T-helper 1 cell treated with Interleukin-12 subunit alpha and Interleukin-12 subunit beta and Interleukin-4 antibody, amounts not matched to agents 30 μg/mL and 1 μg/mL, for 36 hours (primary cell): ENCODE data around the gene GARIN6.
"Not testable (repeated sequence)": the region's sequence is repeated elsewhere in the genome, so short reads cannot be mapped to it uniquely, and the experiment has no call there.

Experiments used
- H3K27ac Mint-ChIP-seq: one replicate; pipeline ENCODE4 v1.8.0; 2021; ENCODE audit warnings: mild to moderate bottlenecking, mixed read lengths
- H3K27me3 Mint-ChIP-seq: one replicate; pipeline ENCODE4 v1.8.0; 2021; ENCODE audit warnings: low read depth, mixed read lengths
- H3K36me3 Mint-ChIP-seq: one replicate; pipeline ENCODE4 v1.8.0; 2021; ENCODE audit warnings: low read depth, mixed read lengths
- H3K4me1 Mint-ChIP-seq: one replicate; pipeline ENCODE4 v1.8.0; 2021; ENCODE audit warnings: low read depth, mixed read lengths
- H3K4me3 Mint-ChIP-seq: one replicate; pipeline ENCODE4 v1.8.0; 2021; ENCODE audit warnings: mild to moderate bottlenecking, moderate library complexity, mixed read lengths
- H3K9me3 Mint-ChIP-seq: one replicate; pipeline ENCODE4 v1.8.0; 2021; ENCODE audit warnings: mixed read lengths

GARIN6 gene

DNA sequence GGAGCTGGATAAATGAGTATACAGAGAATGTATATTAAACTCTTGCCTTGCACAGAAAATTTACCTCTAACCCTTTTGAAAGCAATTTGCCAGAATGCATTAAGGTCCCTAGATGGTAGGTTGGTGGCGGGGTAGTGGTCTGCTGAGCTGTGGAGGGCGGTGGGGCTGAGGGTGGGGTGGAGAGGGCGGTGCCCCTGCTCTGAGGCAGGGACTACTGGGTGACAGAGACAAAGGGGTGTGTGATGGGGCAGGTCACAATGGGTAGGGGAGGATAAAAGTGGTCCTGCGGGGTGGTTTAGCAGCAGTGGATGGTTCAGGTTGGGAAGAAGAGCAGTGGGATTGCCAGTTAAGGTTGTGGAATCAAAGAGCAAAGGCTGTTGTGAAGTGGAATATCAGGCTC lies at the start of gene GARIN6:
GARIN6 (plus strand) TSS at position 301 of the 400 bp plus-strand sequence. CDS start 422 bp downstream, outside the sequence.
- no peaks in the 10 kb centered on the region for H3K36me3 Mint-ChIP-seq
- H3K9me3 Mint-ChIP-seq: no peaks in the 10 kb centered on the region
- H3K27me3 Mint-ChIP-seq: no peaks in the 10 kb centered on the region
- H3K4me1 Mint-ChIP-seq: no peaks in the 10 kb centered on the region
- no peak within 1 kb of the TSS for H3K27ac Mint-ChIP-seq
- no peak within 1 kb of the TSS for H3K4me3 Mint-ChIP-seq

DNA sequence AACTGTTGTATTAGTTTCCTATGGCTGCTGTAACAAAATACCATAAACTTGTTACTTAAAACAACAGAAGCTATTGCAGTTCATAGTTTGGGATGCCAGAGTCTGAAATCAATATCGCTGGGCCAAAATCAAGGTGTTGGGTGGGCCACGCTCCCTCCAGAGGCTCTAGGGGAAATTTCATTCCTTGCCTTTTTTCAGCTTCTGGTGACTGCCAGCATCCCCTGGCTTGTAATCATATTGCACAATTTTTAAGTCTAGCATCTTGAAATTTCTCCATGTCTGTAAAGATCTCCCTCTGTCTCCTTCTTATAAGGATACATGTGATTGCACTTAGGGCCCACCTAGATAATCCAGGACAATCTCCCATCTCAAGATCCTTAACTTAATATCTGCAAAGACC lies 48.8 kb upstream of the GARIN6 start:
- Mint-ChIP-seq H3K9me3 (no peaks in the 10 kb centered on the region), H3K36me3 (no peaks in the 10 kb centered on the region), H3K27ac (no peak overlapping the region), H3K4me1 (no peaks in the 10 kb centered on the region), H3K4me3 (no peak overlapping the region), H3K27me3 (no peaks in the 10 kb centered on the region)

GRCh38 chr12:99600388-99600787 lies 47.2 kb upstream of the GARIN6 start:
- Mint-ChIP-seq H3K9me3 (no peaks in the 10 kb centered on the region), H3K4me3 (no peak overlapping the region), H3K36me3 (no peaks in the 10 kb centered on the region), H3K4me1 (no peaks in the 10 kb centered on the region), H3K27ac (no peak overlapping the region), H3K27me3 (no peaks in the 10 kb centered on the region)

DNA sequence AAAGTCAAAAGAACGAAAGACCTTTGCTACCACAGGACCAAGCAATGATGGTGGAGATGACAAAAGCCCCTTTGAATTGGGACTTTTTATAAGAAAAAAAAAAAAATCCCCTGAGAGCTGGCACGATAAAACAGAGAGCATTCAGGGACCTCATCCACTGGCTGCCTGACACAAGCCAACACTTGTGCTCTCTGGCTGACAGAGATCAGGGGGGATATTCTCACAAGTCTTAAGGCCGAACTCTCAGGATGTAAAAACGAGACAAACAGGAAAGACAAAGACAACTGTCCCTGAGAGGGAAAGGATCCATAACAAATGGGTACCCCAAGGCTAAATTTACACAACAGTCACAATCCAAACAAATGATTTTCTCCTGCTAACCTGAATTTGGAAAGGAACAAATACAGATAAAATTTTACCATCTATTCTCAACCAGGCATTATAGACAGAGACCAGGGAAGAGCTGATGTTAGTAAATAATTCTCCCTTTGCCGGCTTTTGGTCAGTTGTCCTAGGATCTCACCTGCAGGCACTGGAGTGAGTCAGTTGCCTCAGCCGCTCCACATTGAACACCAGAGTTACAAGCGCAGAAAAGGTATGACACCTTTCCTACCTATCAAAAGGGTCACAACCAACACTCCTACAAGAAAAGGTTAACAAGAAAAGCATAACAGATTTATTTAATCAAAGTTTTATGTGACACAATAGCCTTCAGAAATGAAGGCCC lies 37.9 kb upstream of the GARIN6 start:
- Mint-ChIP-seq H3K9me3 (no peaks in the 10 kb centered on the region), H3K27ac (no peak overlapping the region), H3K36me3 (no peaks in the 10 kb centered on the region), H3K27me3 (no peaks in the 10 kb centered on the region), H3K4me1 (no peaks in the 10 kb centered on the region), H3K4me3 (no peak overlapping the region)

GRCh38 chr12:99611117-99611516 lies 36.4 kb upstream of the GARIN6 start:
- Mint-ChIP-seq H3K4me1 (no peaks in the 10 kb centered on the region), H3K9me3 (no peaks in the 10 kb centered on the region), H3K4me3 (no peak overlapping the region), H3K36me3 (no peaks in the 10 kb centered on the region), H3K27me3 (no peaks in the 10 kb centered on the region), H3K27ac (no peak overlapping the region)

GRCh38 chr12:99611599-99611998 lies 36.0 kb upstream of the GARIN6 start:
- H3K27me3 Mint-ChIP-seq: no peaks in the 10 kb centered on the region

DNA sequence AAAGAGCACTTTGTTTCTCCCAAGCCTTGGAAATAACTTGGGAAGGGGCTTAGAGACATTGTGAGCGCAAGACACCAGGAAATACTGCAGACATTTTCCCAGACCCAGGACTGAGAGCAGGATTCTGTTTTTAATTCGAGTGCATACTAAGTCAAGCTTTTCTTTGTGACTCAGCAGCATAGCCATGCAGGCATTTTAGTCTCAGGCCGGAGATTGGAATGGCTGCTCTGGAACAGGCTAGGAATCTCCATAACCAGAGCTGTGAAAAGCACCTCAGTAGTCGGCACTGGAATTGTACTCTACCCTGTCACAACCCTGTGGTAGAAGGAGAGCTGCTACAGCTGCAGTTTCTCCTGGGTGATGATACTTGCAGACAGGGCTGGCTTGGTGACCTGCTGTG lies 28.9 kb upstream of the GARIN6 start:
- Mint-ChIP-seq H3K27ac (no peak overlapping the region), H3K4me1 (no peaks in the 10 kb centered on the region), H3K9me3 (no peaks in the 10 kb centered on the region)

More at GRCh38 chr12:99611599-99611998, 36.0 kb upstream of the GARIN6 start:
- Mint-ChIP-seq H3K36me3 (no peaks in the 10 kb centered on the region), H3K4me3 (no peak overlapping the region), H3K27ac (no peak overlapping the region), H3K9me3 (no peaks in the 10 kb centered on the region), H3K4me1 (no peaks in the 10 kb centered on the region)

GRCh38 chr12:99619389-99620158 lies 28.0 kb upstream of the GARIN6 start:
- H3K4me3 Mint-ChIP-seq: no peak overlapping the region

More for the DNA sequence above, 28.9 kb upstream of the GARIN6 start:
- H3K36me3 Mint-ChIP-seq: no peaks in the 10 kb centered on the region
- H3K4me3 Mint-ChIP-seq: no peak overlapping the region
- H3K27me3 Mint-ChIP-seq: no peaks in the 10 kb centered on the region

DNA sequence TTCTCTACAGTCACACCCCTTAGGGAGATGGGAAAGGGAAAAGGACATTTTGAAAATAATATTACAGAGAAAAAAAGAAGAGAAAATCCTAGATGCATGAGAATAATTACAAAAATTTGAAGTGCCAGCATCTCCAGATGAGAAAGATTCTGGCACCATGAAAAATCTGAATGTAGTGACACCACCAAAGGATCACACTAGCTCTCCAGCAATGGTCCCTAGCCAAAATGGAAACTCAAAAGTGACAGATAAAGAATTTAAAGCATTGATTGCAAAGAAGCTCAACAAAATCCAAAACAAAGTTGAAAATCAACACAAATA lies 27.4 kb upstream of the GARIN6 start:
- Mint-ChIP-seq H3K9me3 (no peaks in the 10 kb centered on the region), H3K27me3 (no peaks in the 10 kb centered on the region), H3K4me3 (no peak overlapping the region), H3K36me3 (no peaks in the 10 kb centered on the region), H3K27ac (no peak overlapping the region), H3K4me1 (no peaks in the 10 kb centered on the region)

More at GRCh38 chr12:99619389-99620158, 28.0 kb upstream of the GARIN6 start:
- Mint-ChIP-seq H3K36me3 (no peaks in the 10 kb centered on the region), H3K9me3 (no peaks in the 10 kb centered on the region), H3K27me3 (no peaks in the 10 kb centered on the region), H3K4me1 (no peaks in the 10 kb centered on the region), H3K27ac (no peak overlapping the region)

- H3K9me3 Mint-ChIP-seq, H3K36me3 Mint-ChIP-seq, H3K27me3 Mint-ChIP-seq, H3K4me3 Mint-ChIP-seq, H3K4me1 Mint-ChIP-seq, H3K27ac Mint-ChIP-seq: not testable (repeated sequence)
These were observed 23.0 kb upstream of the GARIN6 start for GRCh38 chr12:99624591-99624990.

DNA sequence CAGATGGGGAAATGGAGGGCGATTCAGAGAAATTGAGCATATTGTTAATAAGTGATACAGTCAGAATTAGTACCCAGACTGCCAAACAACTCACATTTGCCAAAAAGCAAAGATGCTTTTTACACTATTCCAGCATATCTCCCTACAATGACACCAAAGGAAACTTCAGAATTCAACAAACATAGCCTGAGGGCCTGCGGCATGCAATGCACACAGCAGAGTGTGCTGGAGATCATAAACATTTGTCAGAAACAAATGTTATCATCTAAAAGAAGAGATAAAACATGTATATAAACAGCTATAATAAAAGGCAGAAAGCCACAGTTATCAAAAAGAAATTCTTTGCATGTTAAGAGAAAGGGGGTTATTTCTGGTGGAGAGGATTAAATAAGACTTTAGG lies 20.1 kb upstream of the GARIN6 start:
- Mint-ChIP-seq H3K9me3 (no peaks in the 10 kb centered on the region), H3K4me1 (no peaks in the 10 kb centered on the region), H3K36me3 (no peaks in the 10 kb centered on the region), H3K27me3 (no peaks in the 10 kb centered on the region), H3K4me3 (no peak overlapping the region), H3K27ac (no peak overlapping the region)

DNA sequence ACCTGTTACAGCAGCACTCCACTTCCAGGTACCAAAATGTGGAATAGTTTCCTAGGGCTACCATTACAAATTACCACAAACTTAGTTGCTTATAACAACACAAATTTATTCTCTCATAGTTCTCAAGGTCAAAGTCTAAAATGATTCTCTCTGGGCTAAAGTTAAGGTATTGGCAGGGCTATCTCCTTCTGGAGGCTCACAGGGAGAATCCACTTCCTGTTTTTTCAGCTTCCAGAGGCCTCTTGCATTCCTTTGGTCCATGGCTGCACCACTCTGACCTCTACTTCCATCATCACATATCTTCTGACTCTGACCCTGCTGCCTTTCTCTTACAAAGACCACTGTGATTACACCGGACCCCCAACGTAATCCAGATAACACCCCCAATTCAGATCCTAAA lies 2.9 kb upstream of the GARIN6 start:
- Mint-ChIP-seq H3K9me3 (no peaks in the 10 kb centered on the region), H3K4me1 (no peaks in the 10 kb centered on the region), H3K27me3 (no peaks in the 10 kb centered on the region), H3K27ac (no peak overlapping the region), H3K4me3 (no peak overlapping the region), H3K36me3 (no peaks in the 10 kb centered on the region)

DNA sequence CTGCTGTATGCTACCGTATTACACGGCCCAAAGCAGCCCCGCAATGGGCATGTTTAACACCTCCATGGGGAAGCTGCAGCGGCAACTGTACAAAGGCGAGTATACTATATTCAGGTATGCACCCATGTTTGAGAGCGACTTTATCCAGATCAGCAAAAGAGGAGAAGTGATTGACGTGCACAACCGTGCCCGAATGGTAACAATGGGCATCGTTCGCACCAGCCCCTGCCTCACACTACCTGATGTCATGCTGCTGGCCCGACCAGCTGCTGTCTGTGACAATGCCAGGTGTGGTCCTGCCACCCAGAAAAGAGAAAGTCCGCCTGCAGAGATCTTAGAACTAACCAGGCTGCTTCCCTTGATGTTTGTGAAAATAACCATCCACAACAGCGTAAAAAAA lies 630 bp downstream of the GARIN6 start:
- Mint-ChIP-seq H3K9me3 (no peaks in the 10 kb centered on the region), H3K27me3 (no peaks in the 10 kb centered on the region), H3K27ac (no peak overlapping the region), H3K4me3 (no peak overlapping the region), H3K4me1 (no peaks in the 10 kb centered on the region), H3K36me3 (no peaks in the 10 kb centered on the region)

DNA sequence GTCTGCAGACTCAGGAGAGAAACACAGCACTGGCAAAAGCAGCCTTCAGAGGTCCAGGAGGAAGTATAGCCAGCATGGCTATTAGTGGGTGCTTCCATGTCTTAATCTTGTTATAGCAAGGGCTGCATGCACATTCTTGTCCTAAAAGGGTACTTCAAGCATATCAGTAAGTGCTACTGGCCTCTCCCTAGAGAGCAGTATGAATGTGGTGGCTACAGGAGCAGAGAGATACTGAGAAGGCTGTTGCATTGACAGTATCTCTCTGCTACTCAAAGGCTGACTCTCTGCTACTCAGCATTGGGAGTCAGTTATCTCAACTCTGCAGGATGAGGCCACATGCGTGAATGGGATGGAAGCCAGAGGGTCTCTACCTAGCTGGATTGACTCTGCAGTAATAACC lies 2.0 kb downstream of the GARIN6 start:
- H3K4me3 Mint-ChIP-seq: no peak overlapping the region
- H3K4me1 Mint-ChIP-seq: no peaks in the 10 kb centered on the region
- H3K27ac Mint-ChIP-seq: no peak overlapping the region
- H3K27me3 Mint-ChIP-seq: no peaks in the 10 kb centered on the region
- H3K36me3 Mint-ChIP-seq: no peaks in the 10 kb centered on the region
- H3K9me3 Mint-ChIP-seq: no peaks in the 10 kb centered on the region

- no peaks in the 10 kb centered on the region for H3K36me3 Mint-ChIP-seq
- no peak overlapping the region for H3K4me3 Mint-ChIP-seq
- H3K27me3 Mint-ChIP-seq: no peaks in the 10 kb centered on the region
These were observed 11.3 kb downstream of the GARIN6 start for GRCh38 chr12:99658671-99659349.

More at GRCh38 chr12:99658671-99659349, 11.3 kb downstream of the GARIN6 start:
- H3K9me3 Mint-ChIP-seq: no peaks in the 10 kb centered on the region
- no peak overlapping the region for H3K27ac Mint-ChIP-seq
- no peaks in the 10 kb centered on the region for H3K4me1 Mint-ChIP-seq
